GM19468 (cell line): ENCODE measurements around the gene AGTRAP.

Experiments used
- ATAC-seq: cut with Tn5 transposase; IDR thresholded peaks from one replicate; pipeline ENCODE4 v1.9.1; 2021; ENCODE audit warnings: mild to moderate bottlenecking, moderate library complexity, moderate number of reproducible peaks; ENCODE audit not compliant: unreplicated experiment; ENCODE audit errors: extremely low read depth

The AGTRAP gene

GRCh38 chr1:11779715-11780379, 43.9 kb downstream of the AGTRAP start:
- no peak for ATAC-seq

- ATAC-seq = no peak
Measured at GRCh38 chr1:11780380-11781147, 44.6 kb downstream of the AGTRAP start.

GRCh38 chr1:11781297-11781696, 45.4 kb downstream of the AGTRAP start:
- no peak for ATAC-seq

- no peak for ATAC-seq
Measured at GRCh38 chr1:11782127-11782708, 46.3 kb downstream of the AGTRAP start.

GRCh38 chr1:11783556-11783955, 47.6 kb downstream of the AGTRAP start:
- ATAC-seq = no peak

GRCh38 chr1:11784256-11784992, 48.5 kb downstream of the AGTRAP start:
- ATAC-seq = no peak

- no peak for ATAC-seq
Measured at GRCh38 chr1:11784993-11785769, 49.2 kb downstream of the AGTRAP start.

- no peak for ATAC-seq
Measured at GRCh38 chr1:11786168-11786567, 50.2 kb downstream of the AGTRAP start.

GRCh38 chr1:11787251-11787803, 51.4 kb downstream of the AGTRAP start:
- no peak for ATAC-seq

- no peak for ATAC-seq
Measured at GRCh38 chr1:11787804-11788436, 52.0 kb downstream of the AGTRAP start.

- ATAC-seq = no peak
Measured at GRCh38 chr1:11788549-11789053, 52.7 kb downstream of the AGTRAP start.

GRCh38 chr1:11789126-11790067, 53.5 kb downstream of the AGTRAP start:
- no peak for ATAC-seq

GRCh38 chr1:11790101-11790879, 54.4 kb downstream of the AGTRAP start:
- ATAC-seq = no peak

- no peak for ATAC-seq
Measured at GRCh38 chr1:11790880-11791715, 55.2 kb downstream of the AGTRAP start.

- no peak for ATAC-seq
Measured at GRCh38 chr1:11792106-11792505, 56.2 kb downstream of the AGTRAP start.

- no peak for ATAC-seq
Measured at GRCh38 chr1:11793819-11794218, 57.9 kb downstream of the AGTRAP start.
